Measurements from ENCODE around the gene PCDHA3. TPM values are rescaled to one million over a fixed set of nuclear protein-coding genes. Genes with fewer than 3 reads are reported as not detected.
"Not testable (repeated sequence)": the region's sequence is repeated elsewhere in the genome, so short reads cannot be mapped to it uniquely, and the experiment has no call there.

PCDHA3 gene
- total and polyA plus RNA-seq, 2 experiments from 2014 or later, result 0.05 TPM; not detected in 1

DNA sequence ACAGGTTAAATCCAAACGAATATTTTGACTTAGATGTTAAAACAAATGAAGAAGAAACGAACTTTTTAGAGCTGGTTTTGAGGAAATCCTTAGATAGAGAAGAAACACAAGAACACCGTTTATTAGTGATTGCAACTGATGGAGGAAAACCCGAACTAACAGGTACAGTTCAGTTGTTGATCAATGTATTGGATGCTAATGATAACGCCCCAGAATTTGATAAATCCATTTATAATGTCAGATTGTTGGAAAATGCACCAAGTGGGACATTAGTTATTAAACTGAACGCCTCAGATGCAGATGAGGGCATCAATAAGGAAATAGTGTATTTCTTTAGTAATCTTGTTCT, 21.4 kb downstream of the PCDHA3 start:
- Histone ChIP-seq H3K36me3 (ENCODE audit: low read depth) (no peaks in the 10 kb centered on the region), H3K9ac (no peak overlapping the region), H3K9me2 (ENCODE audit: insufficient read depth) (no peaks in the 10 kb centered on the region), H3K4me2 (ENCODE audit: unreplicated experiment) (no peak overlapping the region), H4K20me1 (ENCODE audit: insufficient read depth) (no peaks in the 10 kb centered on the region), H3F3A (ENCODE audit: insufficient read depth) (no peaks in the 10 kb centered on the region), H3K4me1 (ENCODE audit: insufficient read depth) (no peaks in the 10 kb centered on the region), H3K27me3 (replicated peaks; ENCODE audit: insufficient read depth) (no peaks in the 10 kb centered on the region), H2AFZ (no peak overlapping the region), H3K9me3 (ENCODE audit: low read depth) (no peaks in the 10 kb centered on the region), H3K27ac (no peak overlapping the region), H3K79me2 (ENCODE audit: insufficient read depth) (no peaks in the 10 kb centered on the region), H3K4me3 (no peak overlapping the region)
- WGBS, 2 experiments (ENCODE audit: low coverage in 1 of 2, low lambda C conversion rate in 2 of 2, missing lambda C conversion rate in 2 of 2), result 16 to 21% methylated on average over 6 of the region's 6 CpGs
- DNase-seq, result no peak
- no peak for TF ChIP-seq EZH2phosphoT487 (IDR thresholded peaks at IDR 0.05; ENCODE audit: insufficient read depth, low read depth)
- no peak for TF ChIP-seq EZH2 (IDR thresholded peaks at IDR 0.05; ENCODE audit: insufficient read depth, poor library complexity, severe bottlenecking)
- in situ Hi-C loops (cut with MboI), result no loop called here

DNA sequence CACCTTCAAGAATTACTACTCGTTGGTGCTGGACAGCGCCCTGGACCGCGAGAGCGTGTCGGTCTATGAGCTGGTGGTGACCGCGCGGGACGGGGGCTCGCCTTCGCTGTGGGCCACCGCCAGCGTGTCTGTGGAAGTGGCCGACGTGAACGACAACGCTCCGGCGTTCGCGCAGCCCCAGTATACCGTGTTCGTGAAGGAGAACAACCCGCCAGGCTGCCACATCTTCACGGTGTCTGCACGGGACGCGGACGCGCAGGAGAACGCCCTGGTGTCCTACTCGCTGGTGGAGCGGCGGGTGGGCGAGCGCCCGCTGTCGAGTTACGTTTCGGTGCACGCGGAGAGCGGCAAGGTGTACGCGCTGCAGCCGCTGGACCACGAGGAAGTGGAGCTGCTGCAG, 22.1 kb downstream of the PCDHA3 start:
- H3F3A ChIP-seq (ENCODE audit: insufficient read depth); H3K9ac ChIP-seq; H3K27ac ChIP-seq; H3K79me2 ChIP-seq (ENCODE audit: insufficient read depth); H3K27me3 ChIP-seq (replicated peaks; ENCODE audit: insufficient read depth); H3K4me1 ChIP-seq (ENCODE audit: insufficient read depth); H3K9me3 ChIP-seq (ENCODE audit: low read depth); H2AFZ ChIP-seq; H4K20me1 ChIP-seq (ENCODE audit: insufficient read depth); H3K9me2 ChIP-seq (ENCODE audit: insufficient read depth); in situ Hi-C loops (cut with MboI); DNase-seq; H3K4me3 ChIP-seq; H3K4me2 ChIP-seq (ENCODE audit: unreplicated experiment); H3K36me3 ChIP-seq (ENCODE audit: low read depth): not testable (repeated sequence)
- 41 to 43% methylated on average over 36 to 48 of the region's 48 CpGs for WGBS, 2 experiments (ENCODE audit: low coverage in 1 of 2, low lambda C conversion rate in 2 of 2, missing lambda C conversion rate in 2 of 2)

- Histone ChIP-seq H3K4me2 (ENCODE audit: unreplicated experiment) (no peak overlapping the region), H3F3A (ENCODE audit: insufficient read depth) (no peaks in the 10 kb centered on the region), H2AFZ (no peak overlapping the region), H4K20me1 (ENCODE audit: insufficient read depth) (no peaks in the 10 kb centered on the region), H3K9ac (no peak overlapping the region), H3K4me3 (no peak overlapping the region), H3K36me3 (ENCODE audit: low read depth) (no peaks in the 10 kb centered on the region), H3K9me2 (ENCODE audit: insufficient read depth) (no peaks in the 10 kb centered on the region), H3K4me1 (ENCODE audit: insufficient read depth) (no peaks in the 10 kb centered on the region), H3K9me3 (ENCODE audit: low read depth) (no peaks in the 10 kb centered on the region), H3K27me3 (replicated peaks; ENCODE audit: insufficient read depth) (no peaks in the 10 kb centered on the region), H3K79me2 (ENCODE audit: insufficient read depth) (no peaks in the 10 kb centered on the region), H3K27ac (no peak overlapping the region)
- in situ Hi-C loops (cut with MboI), result no loop called here
- DNase-seq, result no peak
- TF ChIP-seq EZH2phosphoT487 (IDR thresholded peaks at IDR 0.05; ENCODE audit: insufficient read depth, low read depth) (no peak), EZH2 (IDR thresholded peaks at IDR 0.05; ENCODE audit: insufficient read depth, poor library complexity, severe bottlenecking) (no peak)
- WGBS, 2 experiments (ENCODE audit: low coverage in 1 of 2, low lambda C conversion rate in 2 of 2, missing lambda C conversion rate in 2 of 2), result 55 to 58% methylated on average over 33 to 38 of the region's 38 CpGs
These were observed 22.6 kb downstream of the PCDHA3 start for GRCh38 chr5:140823475-140823874.

DNA sequence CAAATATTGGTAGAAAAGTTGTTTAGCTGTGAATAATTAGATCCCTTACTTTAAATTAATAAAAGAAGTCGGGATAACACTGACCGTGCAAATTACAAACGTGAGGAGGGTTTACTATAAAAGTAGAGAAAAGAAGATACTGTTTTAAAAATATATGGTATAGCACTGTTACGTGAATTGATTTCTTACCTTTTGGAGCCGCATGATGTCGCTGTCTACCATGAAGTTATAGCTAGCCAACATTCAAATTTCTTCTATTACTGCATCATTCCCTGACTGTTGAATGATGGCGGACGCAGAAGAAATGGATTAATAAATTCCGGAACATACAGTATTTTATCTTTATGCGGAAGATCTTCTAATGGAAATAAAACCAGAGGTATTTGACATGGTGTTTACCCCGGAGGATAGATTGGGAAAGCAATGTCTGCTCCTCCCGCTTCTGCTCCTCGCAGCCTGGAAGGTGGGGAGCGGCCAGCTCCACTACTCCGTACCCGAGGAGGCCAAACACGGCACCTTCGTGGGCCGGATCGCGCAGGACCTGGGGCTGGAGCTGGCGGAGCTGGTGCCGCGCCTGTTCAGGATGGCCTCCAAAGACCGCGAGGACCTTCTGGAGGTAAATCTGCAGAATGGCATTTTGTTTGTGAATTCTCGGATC, 27.0 kb downstream of the PCDHA3 start, which contains the start of gene PCDHA6:
TSS of gene PCDHA6 (plus strand) at position 257 of the 658 bp plus-strand sequence. CDS start at position 389, 132 bp downstream.
- TF ChIP-seq EZH2 (IDR thresholded peaks at IDR 0.05; ENCODE audit: insufficient read depth, poor library complexity, severe bottlenecking), result no peak
- no peak for TF ChIP-seq EZH2phosphoT487 (IDR thresholded peaks at IDR 0.05; ENCODE audit: insufficient read depth, low read depth)
- Histone ChIP-seq H3K9me2 (ENCODE audit: insufficient read depth) (no peaks in the 10 kb centered on the region), H3K79me2 (ENCODE audit: insufficient read depth) (no peaks in the 10 kb centered on the region), H3K36me3 (ENCODE audit: low read depth) (no peaks in the 10 kb centered on the region), H4K20me1 (ENCODE audit: insufficient read depth) (no peaks in the 10 kb centered on the region), H3K27ac (no peak within 1 kb of the TSS), H2AFZ (no peak within 1 kb of the TSS), H3K9me3 (ENCODE audit: low read depth) (no peaks in the 10 kb centered on the region), H3K4me3 (no peak within 1 kb of the TSS), H3K4me2 (ENCODE audit: unreplicated experiment) (no peak within 1 kb of the TSS), H3K27me3 (replicated peaks; ENCODE audit: insufficient read depth) (no peaks in the 10 kb centered on the region), H3K4me1 (ENCODE audit: insufficient read depth) (no peaks in the 10 kb centered on the region), H3K9ac (no peak within 1 kb of the TSS), H3F3A (ENCODE audit: insufficient read depth) (no peaks in the 10 kb centered on the region)
- DNase-seq, result peak; percentile 2
- in situ Hi-C loops (cut with MboI), result no loop called here
- WGBS, 2 experiments (ENCODE audit: low coverage in 1 of 2, low lambda C conversion rate in 2 of 2, missing lambda C conversion rate in 2 of 2), result 22 to 24% methylated on average over 27 of the region's 27 CpGs

- H3K27me3 ChIP-seq (replicated peaks; ENCODE audit: insufficient read depth), result no peaks in the 10 kb centered on the region
- no peak overlapping the region for H3K4me3 ChIP-seq
- no peaks in the 10 kb centered on the region for H3K9me3 ChIP-seq (ENCODE audit: low read depth)
- H3K4me1 ChIP-seq (ENCODE audit: insufficient read depth), result no peaks in the 10 kb centered on the region
- TF ChIP-seq EZH2 (IDR thresholded peaks at IDR 0.05; ENCODE audit: insufficient read depth, poor library complexity, severe bottlenecking) (no peak), EZH2phosphoT487 (IDR thresholded peaks at IDR 0.05; ENCODE audit: insufficient read depth, low read depth) (no peak)
- no peaks in the 10 kb centered on the region for H3F3A ChIP-seq (ENCODE audit: insufficient read depth)
- no peak overlapping the region for H2AFZ ChIP-seq
- no peaks in the 10 kb centered on the region for H3K79me2 ChIP-seq (ENCODE audit: insufficient read depth)
- no peak overlapping the region for H3K9ac ChIP-seq
- WGBS, 2 experiments (ENCODE audit: low coverage in 1 of 2, low lambda C conversion rate in 2 of 2, missing lambda C conversion rate in 2 of 2), result 24 to 29% methylated on average over 18 of the region's 18 CpGs
- no peaks in the 10 kb centered on the region for H3K9me2 ChIP-seq (ENCODE audit: insufficient read depth)
- no peaks in the 10 kb centered on the region for H3K36me3 ChIP-seq (ENCODE audit: low read depth)
- in situ Hi-C loops (cut with MboI), result no loop called here
- H3K27ac ChIP-seq, result no peak overlapping the region
- no peaks in the 10 kb centered on the region for H4K20me1 ChIP-seq (ENCODE audit: insufficient read depth)
- no peak overlapping the region for H3K4me2 ChIP-seq (ENCODE audit: unreplicated experiment)
- DNase-seq, result no peak
These were observed 27.5 kb downstream of the PCDHA3 start for GRCh38 chr5:140828362-140828737.

GRCh38 chr5:140829511-140830501, 28.9 kb downstream of the PCDHA3 start:
- H3K36me3 ChIP-seq (ENCODE audit: low read depth); H3K9me3 ChIP-seq (ENCODE audit: low read depth): not testable (repeated sequence)
- 55 to 57% methylated on average over 89 to 100 of the region's 106 CpGs for WGBS, 2 experiments (ENCODE audit: low coverage in 1 of 2, low lambda C conversion rate in 2 of 2, missing lambda C conversion rate in 2 of 2)

More at GRCh38 chr5:140829511-140830501, 28.9 kb downstream of the PCDHA3 start:
- H2AFZ ChIP-seq; H3K4me1 ChIP-seq (ENCODE audit: insufficient read depth); H3K4me3 ChIP-seq; H4K20me1 ChIP-seq (ENCODE audit: insufficient read depth); H3K9ac ChIP-seq; H3K79me2 ChIP-seq (ENCODE audit: insufficient read depth); DNase-seq; H3K4me2 ChIP-seq (ENCODE audit: unreplicated experiment); in situ Hi-C loops (cut with MboI); H3K27me3 ChIP-seq (replicated peaks; ENCODE audit: insufficient read depth); H3F3A ChIP-seq (ENCODE audit: insufficient read depth); H3K27ac ChIP-seq; H3K9me2 ChIP-seq (ENCODE audit: insufficient read depth): not testable (repeated sequence)
